Left lung (tissue), 10 donors: ENCODE results near the gene SH3PXD2A. TPM values are rescaled to one million over a fixed set of nuclear protein-coding genes. Genes with fewer than 3 reads are reported as not detected.

Experiments
- ATAC-seq: fragments of 200-7000 bp; cut with Tn5 transposase; one replicate; pipeline ENCODE4 v1.9.1; 2020; ENCODE audit warnings: moderate library complexity
- DNase-seq, 4 donors: peaks; one replicate each; pipeline ENCODE4 v3.0.0-alpha.2; 2013 to 2020
- H3K27ac ChIP-seq, 2 donors: fragments of 200-600 bp; sonication (generic) in 1 of 2; one replicate each; pipeline versions ENCODE4 v1.5.0 to v1.8.0; 2020 to 2021
- H3K27me3 ChIP-seq, 2 donors: fragments of 200-600 bp; sonication (generic) in 1 of 2; one replicate each; pipeline versions ENCODE4 v1.5.0 to v1.8.0; 2020 to 2021
- H3K36me3 ChIP-seq, 2 donors: fragments of 200-600 bp; sonication (generic) in 1 of 2; one replicate each; pipeline versions ENCODE4 v1.5.0 to v1.8.0; 2020 to 2021
- H3K4me1 ChIP-seq, 2 donors: fragments of 200-600 bp; one replicate each; pipeline ENCODE4 v1.8.0; 2021
- H3K4me3 ChIP-seq, 2 donors: fragments of 200-600 bp; sonication (generic) in 1 of 2; one replicate each; pipeline versions ENCODE4 v1.5.0 to v1.8.0; 2020 to 2021; ENCODE audit warnings: mild to moderate bottlenecking in 1 of 2
- H3K9me3 ChIP-seq, 2 donors: fragments of 200-600 bp; sonication (generic) in 1 of 2; one replicate each; pipeline versions ENCODE4 v1.5.0 to v1.8.0; 2020 to 2021
- CTCF ChIP-seq, 2 donors: fragments of 200-600 bp; sonication (generic) in 1 of 2; IDR thresholded peaks; one replicate each; pipeline versions ENCODE4 v1.5.0 to v1.8.0; 2021; ENCODE audit warnings: antibody characterized with exemption in 2 of 2
- intact Hi-C, 2 donors: fragments of 100-400 bp; cut with DNase I; formaldehyde crosslinking; loops; one replicate each; pipeline versions ENCODE4 v1.11.2 to v1.14.2; 2022
- polyA plus RNA-seq, 6 donors: library from polyadenylated mRNA; unstranded; fragments of 120-200 nt; gene quantifications; one replicate each; pipeline ENCODE4 v1.2.1, GENCODE V29; 2013; ENCODE audit not compliant: insufficient read length in 6 of 6
- total RNA-seq, 2 donors: library from RNA; stranded (reverse); fragmentation: NEBNext Ultra II Directional; extraction: Animal tissue kit (Norgen Biotek cat#: 25700); gene quantifications; one replicate each; pipeline ENCODE4 v1.2.1, GENCODE V29; 2021
- donor health status: DM: no; HTN: yes; CAD: no.
- donor health status: DM: no; HTN: no; CAD: no.

SH3PXD2A gene
- total and polyA plus RNA-seq, 8 donors: 44.8 to 117 (median 91.7) TPM

- no peak for ATAC-seq
- no peak overlapping the region for H3K27ac ChIP-seq
- no peaks in the 10 kb centered on the region for H3K4me1 ChIP-seq
- no peak for DNase-seq
- H3K4me3 ChIP-seq: no peak overlapping the region
- no peaks in the 10 kb centered on the region for H3K27me3 ChIP-seq
- TF ChIP-seq CTCF (IDR thresholded peaks at IDR 0.05): no peak
- intact Hi-C loops: no loop called here
- H3K36me3 ChIP-seq: peaks cover 0 to 10% of the 10 kb centered on the region in 2 donors
- H3K9me3 ChIP-seq: no peaks in the 10 kb centered on the region
Measured at GRCh38 chr10:103872137-103872931, 17.0 kb upstream of the SH3PXD2A start.

- H3K27me3 ChIP-seq: no peaks in the 10 kb centered on the region
- no peaks in the 10 kb centered on the region for H3K4me1 ChIP-seq
- intact Hi-C loops: no loop called here
- ATAC-seq (no peak), DNase-seq (no peak)
- no peak overlapping the region for H3K4me3 ChIP-seq
- peaks cover 0 to 5% of the 10 kb centered on the region in 2 donors for H3K9me3 ChIP-seq
- no peak for TF ChIP-seq CTCF (IDR thresholded peaks at IDR 0.05)
- H3K36me3 ChIP-seq: peaks cover 0 to 10% of the 10 kb centered on the region in 2 donors
- no peak overlapping the region for H3K27ac ChIP-seq
Measured at GRCh38 chr10:103871006-103871405, 15.6 kb upstream of the SH3PXD2A start.

GRCh38 chr10:103870516-103870915, 15.1 kb upstream of the SH3PXD2A start:
- intact Hi-C loops: no loop called here
- peak; percentile 14 for ATAC-seq

GRCh38 chr10:103869336-103869735, 14.0 kb upstream of the SH3PXD2A start:
- Histone ChIP-seq H3K4me3 (no peak overlapping the region), H3K27ac (no peak overlapping the region), H3K4me1 (no peaks in the 10 kb centered on the region), H3K9me3 (peaks cover 0 to 21% of the 10 kb centered on the region in 2 donors), H3K36me3 (peaks cover 0 to 10% of the 10 kb centered on the region in 2 donors), H3K27me3 (no peaks in the 10 kb centered on the region)
- intact Hi-C loops: loop anchor here in 1 of 2 donors (10.0 kb wide), 1 partner anchor 155 kb away; no protein-coding TSS in a partner anchor
- TF ChIP-seq CTCF (IDR thresholded peaks at IDR 0.05): no peak
- DNase-seq (no peak), ATAC-seq (no peak)

More at GRCh38 chr10:103870516-103870915, 15.1 kb upstream of the SH3PXD2A start:
- peaks cover 0 to 10% of the 10 kb centered on the region in 2 donors for H3K36me3 ChIP-seq
- H3K27me3 ChIP-seq: no peaks in the 10 kb centered on the region
- no peak overlapping the region for H3K4me3 ChIP-seq
- no peaks in the 10 kb centered on the region for H3K4me1 ChIP-seq
- H3K9me3 ChIP-seq: peaks cover 0 to 10% of the 10 kb centered on the region in 2 donors
- DNase-seq: no peak
- no peak overlapping the region for H3K27ac ChIP-seq
- TF ChIP-seq CTCF (IDR thresholded peaks at IDR 0.05): no peak

GRCh38 chr10:103868200-103868599, 12.8 kb upstream of the SH3PXD2A start:
- intact Hi-C loops: loop anchor here in 1 of 2 donors (10.0 kb wide), 1 partner anchor 153 kb away; no protein-coding TSS in a partner anchor
- no peak for DNase-seq
- H3K9me3 ChIP-seq: peaks cover 0 to 22% of the 10 kb centered on the region in 2 donors
- H3K27me3 ChIP-seq: no peaks in the 10 kb centered on the region
- no peak for TF ChIP-seq CTCF (IDR thresholded peaks at IDR 0.05)
- H3K4me1 ChIP-seq: no peaks in the 10 kb centered on the region
- H3K27ac ChIP-seq: no peak overlapping the region
- H3K36me3 ChIP-seq: peaks cover 0 to 8% of the 10 kb centered on the region in 2 donors
- no peak for ATAC-seq
- no peak overlapping the region for H3K4me3 ChIP-seq
